MM.1S (cell line): ENCODE data around the gene ABCA2.

ENCODE experiments used
- DNase-seq: peaks from one replicate; pipeline ENCODE4 v3.0.0-alpha.2; 2015
- H2AFZ ChIP-seq: fragments of 300-600 bp; sonication (generic); 2 replicates; pipeline ENCODE4 v1.6.0; 2016; ENCODE audit warnings: antibody characterized with exemption, low read length
- H3F3A ChIP-seq: fragments of 300-600 bp; sonication (generic); 2 replicates; pipeline ENCODE4 v1.6.1; 2016; ENCODE audit warnings: mild to moderate bottlenecking, antibody characterized with exemption, low read length, moderate library complexity, mixed read lengths; ENCODE audit not compliant: insufficient read depth
- H3K27ac ChIP-seq: fragments of 300-600 bp; sonication (generic); 2 replicates; pipeline ENCODE4 v1.5.1; 2016; ENCODE audit warnings: mild to moderate bottlenecking, low read length
- H3K27me3 ChIP-seq: fragments of 300-600 bp; sonication (generic); replicated peaks from 2 replicates; pipeline ENCODE4 v1.6.0; 2016; ENCODE audit warnings: low read length; ENCODE audit not compliant: insufficient read depth
- H3K36me3 ChIP-seq: fragments of 300-600 bp; sonication (generic); replicated peaks from 2 replicates; pipeline ENCODE4 v1.6.1; 2016; ENCODE audit warnings: mild to moderate bottlenecking, low read length, mixed read lengths; ENCODE audit not compliant: insufficient read depth
- H3K4me1 ChIP-seq: fragments of 300-600 bp; sonication (generic); 2 replicates; pipeline ENCODE4 v1.6.1; 2016; ENCODE audit warnings: low read length, mixed read lengths
- H3K4me2 ChIP-seq: fragments of 300-600 bp; sonication (generic); 2 replicates; pipeline ENCODE4 v1.6.0; 2016; ENCODE audit warnings: low read depth, low read length
- H3K4me3 ChIP-seq: fragments of 300-600 bp; sonication (generic); 2 replicates; pipeline ENCODE4 v1.5.1; 2016; ENCODE audit warnings: low read length, mixed read lengths
- H3K79me2 ChIP-seq: fragments of 300-600 bp; sonication (generic); 2 replicates; pipeline ENCODE4 v1.6.1; 2016; ENCODE audit warnings: mixed run types, low read length, mixed read lengths
- H3K9ac ChIP-seq: fragments of 300-600 bp; sonication (generic); 2 replicates; pipeline ENCODE4 v1.6.1; 2016; ENCODE audit warnings: low read length, mixed read lengths
- H3K9me2 ChIP-seq: fragments of 300-600 bp; sonication (generic); replicated peaks from 2 replicates; pipeline ENCODE4 v1.6.1; 2016; ENCODE audit warnings: mild to moderate bottlenecking, low read length, mixed read lengths; ENCODE audit not compliant: insufficient read depth
- H3K9me3 ChIP-seq: fragments of 300-600 bp; sonication (generic); replicated peaks from 2 replicates; pipeline ENCODE4 v1.6.1; 2016; ENCODE audit warnings: mild to moderate bottlenecking, low read length, mixed read lengths; ENCODE audit not compliant: insufficient read depth
- H4K20me1 ChIP-seq: fragments of 300-600 bp; sonication (generic); 2 replicates; pipeline ENCODE4 v1.6.1; 2016; ENCODE audit warnings: mild to moderate bottlenecking, low read length, moderate library complexity, mixed read lengths; ENCODE audit not compliant: insufficient read depth
- CTCF ChIP-seq: fragments of 300-600 bp; sonication (generic); IDR thresholded peaks from 2 replicates; pipeline ENCODE4 v1.5.1; 2016; ENCODE audit warnings: antibody characterized with exemption, low read length, mixed read lengths
- EZH2 ChIP-seq: fragments of 300-600 bp; sonication (generic); optimal IDR thresholded peaks from 2 replicates; pipeline ENCODE3; 2017; ENCODE audit warnings: low read depth, mild to moderate bottlenecking, antibody characterized with exemption, low read length, mixed read lengths
- EZH2phosphoT487 ChIP-seq: fragments of 300-600 bp; sonication (generic); IDR thresholded peaks from 2 replicates; pipeline ENCODE4 v1.6.1; 2018; ENCODE audit warnings: antibody characterized with exemption, low read length

ABCA2 gene

GRCh38 chr9:136978865-136979544, 49.0 kb downstream of the ABCA2 start:
- H3K36me3 ChIP-seq: no peaks in the 10 kb centered on the region
- no peaks in the 10 kb centered on the region for H3K9me2 ChIP-seq
- no peaks in the 10 kb centered on the region for H4K20me1 ChIP-seq
- peaks cover 74% of the 10 kb centered on the region for H3K27me3 ChIP-seq
- H3K4me1 ChIP-seq: no peaks in the 10 kb centered on the region
- H3F3A ChIP-seq: no peaks in the 10 kb centered on the region
- no peaks in the 10 kb centered on the region for H3K9me3 ChIP-seq
- H3K4me3 ChIP-seq: no peak overlapping the region
- DNase-seq: no peak
- no peaks in the 10 kb centered on the region for H3K79me2 ChIP-seq
- no peak overlapping the region for H3K27ac ChIP-seq
- TF ChIP-seq EZH2: no peak
- TF ChIP-seq CTCF: no peak
- no peak for TF ChIP-seq EZH2phosphoT487
- no peak overlapping the region for H3K9ac ChIP-seq
- H3K4me2 ChIP-seq: no peak overlapping the region
- H2AFZ ChIP-seq: no peak overlapping the region

GRCh38 chr9:136978073-136978864, 49.8 kb downstream of the ABCA2 start:
- no peaks in the 10 kb centered on the region for H3K36me3 ChIP-seq
- H2AFZ ChIP-seq: no peak overlapping the region
- no peak overlapping the region for H3K9ac ChIP-seq
- no peaks in the 10 kb centered on the region for H4K20me1 ChIP-seq
- no peak overlapping the region for H3K4me3 ChIP-seq
- H3K27ac ChIP-seq: no peak overlapping the region
- H3K27me3 ChIP-seq: peaks cover 74% of the 10 kb centered on the region
- H3K4me2 ChIP-seq: no peak overlapping the region
- no peaks in the 10 kb centered on the region for H3K4me1 ChIP-seq
- H3K9me3 ChIP-seq: no peaks in the 10 kb centered on the region
- H3F3A ChIP-seq: no peaks in the 10 kb centered on the region
- no peak for DNase-seq
- no peaks in the 10 kb centered on the region for H3K79me2 ChIP-seq
- TF ChIP-seq CTCF: no peak
- no peak for TF ChIP-seq EZH2phosphoT487
- TF ChIP-seq EZH2: no peak
- no peaks in the 10 kb centered on the region for H3K9me2 ChIP-seq

- Histone ChIP-seq H3K9ac (no peak overlapping the region), H3K4me3 (no peak overlapping the region), H3K4me2 (no peak overlapping the region)
These were observed 50.4 kb downstream of the ABCA2 start for GRCh38 chr9:136977649-136978072.

More at GRCh38 chr9:136977649-136978072, 50.4 kb downstream of the ABCA2 start:
- no peaks in the 10 kb centered on the region for H3F3A ChIP-seq
- no peaks in the 10 kb centered on the region for H3K9me2 ChIP-seq
- no peaks in the 10 kb centered on the region for H4K20me1 ChIP-seq
- no peaks in the 10 kb centered on the region for H3K36me3 ChIP-seq
- no peaks in the 10 kb centered on the region for H3K4me1 ChIP-seq
- no peak for TF ChIP-seq EZH2
- no peak for TF ChIP-seq EZH2phosphoT487
- TF ChIP-seq CTCF: no peak
- H2AFZ ChIP-seq: no peak overlapping the region
- H3K79me2 ChIP-seq: no peaks in the 10 kb centered on the region
- peaks cover 74% of the 10 kb centered on the region for H3K27me3 ChIP-seq
- no peak overlapping the region for H3K27ac ChIP-seq
- no peak for DNase-seq
- H3K9me3 ChIP-seq: no peaks in the 10 kb centered on the region
